ENCODE results near the gene ANKRD40. TPM values are rescaled to one million over a fixed set of nuclear protein-coding genes. Genes with fewer than 3 reads are reported as not detected.
"Not testable (repeated sequence)": the region's sequence is repeated elsewhere in the genome, so short reads cannot be mapped to it uniquely, and the experiment has no call there.

The ANKRD40 gene
- total RNA-seq, 4 donors from 2014 or later, result 18.7 to 30.8 (median 24.2) TPM

- Histone ChIP-seq H3K9me3 (no peaks in the 10 kb centered on the region), H3K27me3 (no peaks in the 10 kb centered on the region), H3K27ac (peak overlapping the region; percentile 44 to 88 (median 54)), H3K4me1 (peaks cover 11 to 42% (median 38%) of the 10 kb centered on the region in 4 donors), H3K36me3 (no peaks in the 10 kb centered on the region), H3K4me3 (no peak overlapping the region)
- 47 to 56% methylated on average over 19 to 27 of the region's 27 CpGs for WGBS, 2 donors (ENCODE audit: low coverage in 1 of 2)
- DNase-seq, result no peak
- no peak for TF ChIP-seq EP300 (IDR thresholded peaks at IDR 0.05; ENCODE audit: low read depth)
- TF ChIP-seq POLR2AphosphoS5 (IDR thresholded peaks at IDR 0.05), result peak in 1 of 3 donors; percentile 29
- peak; percentile 31 to 81 (median 47) for TF ChIP-seq CTCF (IDR thresholded peaks at IDR 0.05)
- intact Hi-C loops (cut with DNase I; ENCODE audit: low total_unique reads) (no loop called here), in situ Hi-C loops (cut with MboI; ENCODE audit: low pct_ligation_motif_present in 1 of 4, low pct_unique_long_range_greater_than_20kb in 1 of 4, low sequenced_read_pairs in 3 of 4) (no loop called here)
Observed at GRCh38 chr17:50681263-50682200, 26.2 kb downstream of the ANKRD40 start.

GRCh38 chr17:50680543-50681262 is 27.0 kb downstream of the ANKRD40 start:
- H3K27me3 ChIP-seq; H3K4me3 ChIP-seq; intact Hi-C loops (cut with DNase I; ENCODE audit: low total_unique reads); DNase-seq; H3K36me3 ChIP-seq; H3K9me3 ChIP-seq; in situ Hi-C loops (cut with MboI; ENCODE audit: low pct_ligation_motif_present in 1 of 4, low pct_unique_long_range_greater_than_20kb in 1 of 4, low sequenced_read_pairs in 3 of 4): not testable (repeated sequence)
- 53 to 65% methylated on average over 7 to 12 of the region's 12 CpGs for WGBS, 2 donors (ENCODE audit: low coverage in 1 of 2)
- H3K27ac ChIP-seq, result peak overlapping the region; percentile 44 to 88 (median 54)
- peaks cover 5 to 42% (median 37%) of the 10 kb centered on the region in 4 donors for H3K4me1 ChIP-seq

- in situ Hi-C loops (cut with MboI; ENCODE audit: low pct_ligation_motif_present in 1 of 4, low pct_unique_long_range_greater_than_20kb in 1 of 4, low sequenced_read_pairs in 3 of 4), result no loop called here
- TF ChIP-seq EP300 (IDR thresholded peaks at IDR 0.05; ENCODE audit: low read depth) (no peak), POLR2AphosphoS5 (IDR thresholded peaks at IDR 0.05) (no peak), CTCF (IDR thresholded peaks at IDR 0.05) (no peak), POLR2A (IDR thresholded peaks at IDR 0.05) (no peak)
Observed at GRCh38 chr17:50680126-50680525, 27.6 kb downstream of the ANKRD40 start.

GRCh38 chr17:50679008-50679544 is 28.6 kb downstream of the ANKRD40 start:
- intact Hi-C loops (cut with DNase I; ENCODE audit: low total_unique reads), result no loop called here
- 89 to 92% methylated on average over 4 to 11 of the region's 11 CpGs for WGBS, 2 donors (ENCODE audit: low coverage in 1 of 2)
- DNase-seq, result no peak
- H3K9me3 ChIP-seq, result no peaks in the 10 kb centered on the region
- TF ChIP-seq POLR2A (IDR thresholded peaks at IDR 0.05), result no peak
- no peak for TF ChIP-seq POLR2AphosphoS5 (IDR thresholded peaks at IDR 0.05)
- TF ChIP-seq CTCF (IDR thresholded peaks at IDR 0.05), result no peak
- no peak for TF ChIP-seq EP300 (IDR thresholded peaks at IDR 0.05; ENCODE audit: low read depth)
- peaks cover 2 to 43% (median 37%) of the 10 kb centered on the region in 4 donors for H3K4me1 ChIP-seq
- in situ Hi-C loops (cut with MboI; ENCODE audit: low pct_ligation_motif_present in 1 of 4, low pct_unique_long_range_greater_than_20kb in 1 of 4, low sequenced_read_pairs in 3 of 4), result no loop called here
- H3K4me3 ChIP-seq, result no peak overlapping the region
- H3K27ac ChIP-seq, result no peak overlapping the region
- no peaks in the 10 kb centered on the region for H3K36me3 ChIP-seq
- H3K27me3 ChIP-seq, result no peaks in the 10 kb centered on the region

More at GRCh38 chr17:50680126-50680525, 27.6 kb downstream of the ANKRD40 start:
- WGBS, 2 donors (ENCODE audit: low coverage in 1 of 2), result 95 to 100% methylated on average over 1 to 5 of the region's 5 CpGs
- no peaks in the 10 kb centered on the region for H3K27me3 ChIP-seq
- no peak overlapping the region for H3K27ac ChIP-seq
- H3K9me3 ChIP-seq, result no peaks in the 10 kb centered on the region
- H3K4me3 ChIP-seq, result no peak overlapping the region
- intact Hi-C loops (cut with DNase I; ENCODE audit: low total_unique reads), result no loop called here
- DNase-seq, result no peak
- H3K4me1 ChIP-seq, result peaks cover 2 to 42% (median 37%) of the 10 kb centered on the region in 4 donors
- no peaks in the 10 kb centered on the region for H3K36me3 ChIP-seq

Measured in transverse colon (tissue), 4 donors.